DMS153 (cell line): ENCODE measurements around the gene APOBR.
"Not testable (repeated sequence)": the region's sequence is repeated elsewhere in the genome, so short reads cannot be mapped to it uniquely, and the experiment has no call there.

Experiments used
- DNase-seq: peaks from one replicate; lab custom pipeline; 2025; lab: John Stamatoyannopoulos, UW

Gene APOBR

GRCh38 chr16:28497861-28498599, 3.6 kb downstream of the APOBR start:
- no peak for DNase-seq

GRCh38 chr16:28498666-28499381, 4.4 kb downstream of the APOBR start:
- DNase-seq: no peak

GRCh38 chr16:28499854-28500253, 5.4 kb downstream of the APOBR start:
- no peak for DNase-seq

GRCh38 chr16:28500476-28501180, 6.2 kb downstream of the APOBR start:
- not testable (repeated sequence) for DNase-seq

GRCh38 chr16:28501258-28502232, 7.1 kb downstream of the APOBR start:
- no peak for DNase-seq

- DNase-seq: no peak
Measured at GRCh38 chr16:28502290-28502689, 7.8 kb downstream of the APOBR start.

GRCh38 chr16:28503470-28504259, 9.2 kb downstream of the APOBR start:
- DNase-seq: no peak

GRCh38 chr16:28504707-28505404, 10.4 kb downstream of the APOBR start:
- peak; percentile 26 for DNase-seq

- DNase-seq: no peak
Measured at GRCh38 chr16:28505489-28506137, 11.2 kb downstream of the APOBR start.

GRCh38 chr16:28511031-28511430, 16.6 kb downstream of the APOBR start:
- DNase-seq: no peak

- DNase-seq: no peak
Measured at GRCh38 chr16:28511801-28512789, 17.7 kb downstream of the APOBR start.

- no peak for DNase-seq
Measured at GRCh38 chr16:28513484-28514181, 19.2 kb downstream of the APOBR start.

GRCh38 chr16:28514246-28514645, 19.8 kb downstream of the APOBR start:
- no peak for DNase-seq

GRCh38 chr16:28520672-28521071, 26.2 kb downstream of the APOBR start:
- DNase-seq: no peak

- DNase-seq: no peak
Measured at GRCh38 chr16:28521436-28521835, 27.0 kb downstream of the APOBR start.

GRCh38 chr16:28522792-28523191, 28.3 kb downstream of the APOBR start:
- no peak for DNase-seq

GRCh38 chr16:28524681-28525171, 30.3 kb downstream of the APOBR start:
- DNase-seq: no peak
